Endothelial cell of umbilical vein (primary cell): ENCODE measurements around the gene C1RL. TPM values are rescaled to one million over a fixed set of nuclear protein-coding genes. Genes with fewer than 3 reads are reported as not detected.

Experiments used
- BruUV-seq: library from RNA; stranded (reverse); fragments of 400-500 nt; replicated peaks from 2 replicates; lab custom pipeline; 2021; lab: Mats Ljungman, UMichigan
- CTCF ChIA-PET: fragments of 300-600, 350-600 bp; sonication (Branson Sonifier 250); formaldehyde crosslinking; loops from one replicate; lab custom pipeline; 2021; ENCODE audit warnings: antibody characterized with exemption, inconsistent platforms; lab: Charles Lee
- POLR2A ChIA-PET: fragments of 300-600, 350-600 bp; sonication (Branson Sonifier 250); formaldehyde crosslinking; loops from one replicate; lab custom pipeline; 2021; ENCODE audit warnings: antibody characterized with exemption, inconsistent platforms; lab: Charles Lee
- DNase-seq: peaks from one replicate; pipeline ENCODE4 v3.0.0-alpha.2; 2011; ENCODE audit warnings: low read depth, low spot score
- FAIRE-seq: peaks from 2 replicates; lab custom pipeline; 2011; peaks lifted over from hg19 to GRCh38; lab: Jason Lieb, UNC
- H2AFZ ChIP-seq: 2 replicates; pipeline ENCODE4 v1.6.0; 2012; ENCODE audit warnings: low read depth, low read length, control low read depth, inconsistent platforms
- H3K27ac ChIP-seq: 2 replicates; pipeline ENCODE4 v1.5.1; 2011; ENCODE audit warnings: low read depth, mild to moderate bottlenecking, control low read depth, low read length, moderate library complexity; ENCODE audit not compliant: insufficient read depth
- H3K27me3 ChIP-seq, 2 experiments: 2 replicates each; pipeline versions ENCODE4 v1.6.0 to v1.6.1; 2011; ENCODE audit warnings: low read length in 2 of 2, mixed read lengths in 1 of 2; ENCODE audit not compliant: control insufficient read depth in 2 of 2, insufficient read depth in 2 of 2
- H3K36me3 ChIP-seq, 2 experiments: 2 replicates in 1 of 2; 3 replicates in 1 of 2; pipeline ENCODE4 v1.5.1; 2011; ENCODE audit warnings: low read length in 2 of 2, mild to moderate bottlenecking in 1 of 2, moderate library complexity in 1 of 2; ENCODE audit not compliant: control insufficient read depth in 2 of 2, insufficient read depth in 2 of 2; ENCODE audit errors: extremely low read depth in 1 of 2
- H3K4me1 ChIP-seq: 3 replicates; pipeline ENCODE4 v1.5.1; 2011; ENCODE audit warnings: mild to moderate bottlenecking, low read length; ENCODE audit not compliant: control insufficient read depth, insufficient read depth; ENCODE audit errors: extremely low read depth
- H3K4me2 ChIP-seq: 2 replicates; pipeline ENCODE4 v1.6.1; 2011; ENCODE audit warnings: low read length, control low read depth, mixed read lengths; ENCODE audit not compliant: insufficient read depth
- H3K4me3 ChIP-seq, 3 experiments: fragments of 200-600 bp in 1 of 3; sonication (generic), shearing (Covaris generic) in 1 of 3; replicated peaks in 1 of 3; 2 replicates each; pipeline ENCODE4 v1.5.1; 2011 to 2016; ENCODE audit warnings: control low read depth in 3 of 3, low read length in 3 of 3, mild to moderate bottlenecking in 2 of 3, inconsistent platforms in 1 of 3, low read depth in 1 of 3, moderate library complexity in 1 of 3; ENCODE audit not compliant: insufficient read depth in 1 of 3
- H3K79me2 ChIP-seq: 2 replicates; pipeline ENCODE4 v1.6.0; 2012; ENCODE audit warnings: low read length, inconsistent platforms; ENCODE audit not compliant: control insufficient read depth, insufficient read depth
- H3K9ac ChIP-seq: replicated peaks from 2 replicates; pipeline ENCODE3; 2011; ENCODE audit warnings: low read length, control low read depth; ENCODE audit not compliant: insufficient read depth; ENCODE audit errors: extremely low read depth
- H3K9me1 ChIP-seq: replicated peaks from 3 replicates; pipeline ENCODE4 v1.6.0; 2011; ENCODE audit warnings: mild to moderate bottlenecking, low read length; ENCODE audit not compliant: control insufficient read depth, insufficient read depth; ENCODE audit errors: extremely low read depth
- H3K9me3 ChIP-seq: replicated peaks from 2 replicates; pipeline ENCODE4 v1.5.1; 2012; ENCODE audit warnings: low read length, inconsistent platforms; ENCODE audit not compliant: control insufficient read depth, insufficient read depth
- H4K20me1 ChIP-seq: replicated peaks from 2 replicates; pipeline ENCODE3; 2011; ENCODE audit warnings: mild to moderate bottlenecking, low read length; ENCODE audit not compliant: control insufficient read depth, insufficient read depth; ENCODE audit errors: extremely low read depth
- EZH2 ChIP-seq: IDR thresholded peaks from 2 replicates; pipeline ENCODE4 v1.6.1; 2012; ENCODE audit warnings: borderline replicate concordance, low read depth, mild to moderate bottlenecking, moderate library complexity, low read length, inconsistent platforms; ENCODE audit not compliant: severe bottlenecking
- FOS ChIP-seq: IDR thresholded peaks from 2 replicates; pipeline ENCODE4 v1.6.1; 2011; ENCODE audit warnings: mild to moderate bottlenecking, low read length, moderate library complexity, borderline replicate concordance; ENCODE audit not compliant: insufficient read depth
- GATA2 ChIP-seq: IDR thresholded peaks from 2 replicates; pipeline ENCODE4 v1.7.0; 2011; ENCODE audit warnings: low read depth, mild to moderate bottlenecking, moderate library complexity, mixed read lengths, low read length; ENCODE audit not compliant: insufficient read length, insufficient read depth
- JUN ChIP-seq: IDR thresholded peaks from 2 replicates; pipeline ENCODE4 v1.6.1; 2011; ENCODE audit warnings: borderline replicate concordance, low read depth; ENCODE audit not compliant: insufficient read length, insufficient read depth
- MYC ChIP-seq: IDR thresholded peaks from one replicate; pipeline ENCODE4 v1.6.1; 2011; ENCODE audit warnings: mild to moderate bottlenecking, low read depth, low read length
- POLR2A ChIP-seq: IDR thresholded peaks from 2 replicates; pipeline ENCODE4 v1.6.1; 2012; ENCODE audit warnings: low read depth, mild to moderate bottlenecking, control low read depth, low read length
- POLR2AphosphoS5 ChIP-seq: IDR thresholded peaks from 2 replicates; pipeline ENCODE4 v1.6.1; 2012; ENCODE audit warnings: low read depth, mild to moderate bottlenecking, control low read depth, low read length, moderate library complexity; ENCODE audit not compliant: insufficient read depth
- dilution Hi-C: fragments of 300-500 bp; cut with MboI; formaldehyde crosslinking; loops from one replicate; pipeline ENCODE4 v1.15.0; 2019; ENCODE audit warnings: low sequenced_read_pairs; ENCODE audit not compliant: extremely low pct_ligation_motif_present
- intact Hi-C: fragments of 100-400 bp; cut with micrococcal nuclease; formaldehyde crosslinking; loops from one replicate; pipeline ENCODE4 v1.10.0; 2022
- polyA plus RNA-seq, 4 experiments: library from polyadenylated mRNA; depleted of rRNA in 3 of 4; stranded (reverse) in 3 of 4; unstranded in 1 of 4; fragments of >200 nt; gene quantifications; 2 replicates each; pipeline versions ENCODE4 v1.2.1 to v1.2.3, GENCODE V29; 2011 to 2012; ENCODE audit warnings: missing spikeins in 1 of 4
- total RNA-seq: library from RNA; stranded (reverse); gene quantifications from 2 replicates; pipeline ENCODE4 v1.2.3, GENCODE V29; 2021
- TF ChIP-seq, protein P1 (sequence below), 2 donors: IDR thresholded peaks; 1 replicate in 1 of 2; 2 replicates in 1 of 2; pipeline ENCODE4 v1.5.1; 2011; ENCODE audit warnings: low read length in 2 of 2, mild to moderate bottlenecking in 2 of 2, moderate library complexity in 2 of 2, control low read depth in 1 of 2, inconsistent platforms in 1 of 2, low read depth in 1 of 2; ENCODE audit not compliant: insufficient read depth in 1 of 2; ENCODE audit errors: extremely low read depth in 1 of 2
- TF ChIP-seq, protein P2 (sequence below): IDR thresholded peaks from 2 replicates; pipeline ENCODE4 v1.6.1; 2011; ENCODE audit not compliant: insufficient read depth, insufficient read length

Gene C1RL
- total and polyA plus RNA-seq, 2 donors (not counting 3 experiments of a cell fraction or from before 2014, with no cell fraction given) = 20.9 to 25.0 TPM

DNA sequence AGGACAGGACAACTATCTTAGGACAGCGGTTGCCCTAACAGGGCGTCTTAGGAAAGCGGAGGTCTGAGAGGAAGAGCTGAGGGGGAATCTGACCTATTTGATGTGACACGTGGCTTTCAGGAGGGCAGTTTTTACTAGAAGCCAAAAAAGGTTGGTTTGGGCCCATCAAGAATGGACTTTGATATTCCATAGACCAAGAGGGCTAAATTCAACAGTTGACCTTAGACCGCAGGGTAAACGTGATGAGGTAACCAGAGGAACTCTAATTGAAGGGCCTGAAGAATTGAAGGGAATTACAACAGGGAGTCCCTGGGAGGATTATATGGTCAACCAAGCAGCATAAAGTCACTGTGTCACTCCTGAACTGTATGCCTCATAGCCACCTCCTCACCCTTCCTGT, 37.0 kb downstream of the C1RL start:
- no peak for DNase-seq
- Histone ChIP-seq H3K9ac (no peak overlapping the region), H3K27ac (no peak overlapping the region), H3K4me3 (no peak overlapping the region), H3K4me1 (no peaks in the 10 kb centered on the region), H3K9me1 (no peaks in the 10 kb centered on the region), H3K9me3 (no peaks in the 10 kb centered on the region), H3K27me3 (peaks cover 19 to 39% of the 10 kb centered on the region in 2 experiments), H3K4me2 (no peak overlapping the region), H4K20me1 (no peaks in the 10 kb centered on the region), H2AFZ (no peak overlapping the region), H3K36me3 (no peaks in the 10 kb centered on the region), H3K79me2 (no peaks in the 10 kb centered on the region)
- dilution Hi-C loops = no loop called here
- BruUV-seq = no TSS peak
- TF ChIP-seq FOS (no peak), MYC (no peak), JUN (no peak), GATA2 (no peak)
- TF ChIP-seq, protein P1, sequence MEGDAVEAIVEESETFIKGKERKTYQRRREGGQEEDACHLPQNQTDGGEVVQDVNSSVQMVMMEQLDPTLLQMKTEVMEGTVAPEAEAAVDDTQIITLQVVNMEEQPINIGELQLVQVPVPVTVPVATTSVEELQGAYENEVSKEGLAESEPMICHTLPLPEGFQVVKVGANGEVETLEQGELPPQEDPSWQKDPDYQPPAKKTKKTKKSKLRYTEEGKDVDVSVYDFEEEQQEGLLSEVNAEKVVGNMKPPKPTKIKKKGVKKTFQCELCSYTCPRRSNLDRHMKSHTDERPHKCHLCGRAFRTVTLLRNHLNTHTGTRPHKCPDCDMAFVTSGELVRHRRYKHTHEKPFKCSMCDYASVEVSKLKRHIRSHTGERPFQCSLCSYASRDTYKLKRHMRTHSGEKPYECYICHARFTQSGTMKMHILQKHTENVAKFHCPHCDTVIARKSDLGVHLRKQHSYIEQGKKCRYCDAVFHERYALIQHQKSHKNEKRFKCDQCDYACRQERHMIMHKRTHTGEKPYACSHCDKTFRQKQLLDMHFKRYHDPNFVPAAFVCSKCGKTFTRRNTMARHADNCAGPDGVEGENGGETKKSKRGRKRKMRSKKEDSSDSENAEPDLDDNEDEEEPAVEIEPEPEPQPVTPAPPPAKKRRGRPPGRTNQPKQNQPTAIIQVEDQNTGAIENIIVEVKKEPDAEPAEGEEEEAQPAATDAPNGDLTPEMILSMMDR (IDR thresholded peaks at IDR 0.05; ENCODE audit: extremely low read depth in 1 of 2, insufficient read depth in 1 of 2, low read depth in 1 of 2, low read length in 2 of 2) = no peak
- ChIA-PET POLR2A (no interaction called here), CTCF (no interaction called here)
- intact Hi-C loops = no loop called here
- FAIRE-seq = no peak

DNA sequence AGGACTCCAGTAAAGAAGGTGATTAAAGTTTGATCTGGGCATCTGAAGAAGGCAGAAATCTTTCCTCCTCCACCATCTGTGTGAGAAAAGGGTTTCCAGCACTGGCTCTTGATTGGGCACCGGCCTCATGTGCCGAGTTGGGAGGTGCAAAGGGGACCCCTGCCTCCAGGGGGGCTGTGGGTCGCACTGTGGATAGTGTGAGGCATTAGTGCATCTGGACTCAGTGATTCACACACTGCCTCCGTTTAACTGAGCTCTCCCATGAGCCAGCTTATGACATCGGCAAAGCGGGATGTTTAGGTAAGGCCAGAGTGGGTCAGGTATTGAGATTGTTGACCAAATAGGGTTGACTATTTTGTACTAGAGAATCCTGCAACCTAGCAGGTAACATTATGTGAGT, 39.6 kb downstream of the C1RL start:
- no peaks in the 10 kb centered on the region for H3K9me3 ChIP-seq
- no TSS peak for BruUV-seq
- no peak overlapping the region for H3K27ac ChIP-seq
- H3K4me2 ChIP-seq = no peak overlapping the region
- H3K9me1 ChIP-seq = no peaks in the 10 kb centered on the region
- H3K27me3 ChIP-seq = peaks cover 19 to 34% of the 10 kb centered on the region in 2 experiments
- dilution Hi-C loops = no loop called here
- DNase-seq (no peak), FAIRE-seq (no peak)
- H3K4me3 ChIP-seq = no peak overlapping the region
- no peaks in the 10 kb centered on the region for H3K79me2 ChIP-seq
- POLR2A ChIA-PET = no interaction called here
- no peak overlapping the region for H2AFZ ChIP-seq
- H4K20me1 ChIP-seq = no peaks in the 10 kb centered on the region
- H3K9ac ChIP-seq = no peak overlapping the region
- no peak for TF ChIP-seq MYC
- TF ChIP-seq FOS = no peak
- no peak for TF ChIP-seq POLR2A
- no peak for TF ChIP-seq JUN
- TF ChIP-seq EZH2 = no peak
- TF ChIP-seq GATA2 = no peak
- TF ChIP-seq, protein P2, sequence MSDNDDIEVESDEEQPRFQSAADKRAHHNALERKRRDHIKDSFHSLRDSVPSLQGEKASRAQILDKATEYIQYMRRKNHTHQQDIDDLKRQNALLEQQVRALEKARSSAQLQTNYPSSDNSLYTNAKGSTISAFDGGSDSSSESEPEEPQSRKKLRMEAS = no peak
- no peak for TF ChIP-seq POLR2AphosphoS5
- TF ChIP-seq, protein P1 (IDR thresholded peaks at IDR 0.05; ENCODE audit: extremely low read depth in 1 of 2, insufficient read depth in 1 of 2, low read depth in 1 of 2, low read length in 2 of 2) = no peak
- intact Hi-C loops = no loop called here
- H3K4me1 ChIP-seq = no peaks in the 10 kb centered on the region
- CTCF ChIA-PET = interaction anchor here (1.1 to 1.3 kb wide), 2 partner anchors 9 to 10 kb away, joined by 3 to 4 read pairs; partner anchors contain the start of gene C1S
- H3K36me3 ChIP-seq = no peaks in the 10 kb centered on the region
